Activated CD4-positive, alpha-beta T cell treated with anti-CD3 and anti-CD28 coated beads, Interleukin-10, Interleukin-2, amounts not matched to agents 100 ng/mL and 50 ng/mL, durations not matched to agents 16 hours and 8 hours (primary cell): Measurements from ENCODE around the gene ARID1A.
A peak's percentile ranks its signal among the peaks of the same experiment; 100 is the strongest.

Experiments used
- DNase-seq: peaks from one replicate; pipeline ENCODE4 v3.0.0-alpha.2; 2020

ARID1A gene

DNA sequence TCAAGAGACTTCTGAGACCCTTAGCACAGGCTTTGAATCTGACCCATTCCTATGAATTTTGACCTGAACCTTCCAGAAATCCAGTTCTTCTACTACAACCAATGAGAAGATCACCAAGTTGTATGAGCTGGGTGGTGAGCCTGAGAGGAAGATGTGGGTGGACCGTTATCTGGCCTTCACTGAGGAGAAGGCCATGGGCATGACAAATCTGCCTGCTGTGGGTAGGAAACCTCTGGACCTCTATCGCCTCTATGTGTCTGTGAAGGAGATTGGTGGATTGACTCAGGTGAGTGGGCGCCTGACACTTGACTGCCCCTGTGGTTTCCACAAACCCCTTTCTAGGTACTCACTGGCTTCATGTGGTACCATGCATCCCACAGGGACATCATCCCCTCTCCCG lies 71.9 kb downstream of the ARID1A start:
- DNase-seq = no peak

GRCh38 chr1:26768755-26769154 lies 72.9 kb downstream of the ARID1A start:
- no peak for DNase-seq

DNA sequence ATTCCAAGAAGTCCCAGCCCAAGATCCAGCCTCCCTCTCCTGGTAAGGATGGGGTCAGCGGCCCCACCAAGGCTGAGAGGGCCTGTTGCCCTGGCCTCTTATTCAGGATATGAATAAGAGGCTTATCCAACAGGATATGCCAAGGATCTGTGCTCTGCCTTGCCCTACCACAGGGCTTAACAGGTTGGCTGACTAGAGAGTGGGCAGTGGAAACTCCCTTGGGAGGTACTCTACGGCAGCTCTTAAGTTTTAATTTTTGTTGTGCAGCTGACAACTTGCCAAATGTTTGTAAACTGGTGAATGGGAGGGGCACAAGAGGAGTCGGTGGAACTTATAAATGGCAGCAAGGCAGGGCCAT lies 75.4 kb downstream of the ARID1A start:
- DNase-seq = no peak

DNA sequence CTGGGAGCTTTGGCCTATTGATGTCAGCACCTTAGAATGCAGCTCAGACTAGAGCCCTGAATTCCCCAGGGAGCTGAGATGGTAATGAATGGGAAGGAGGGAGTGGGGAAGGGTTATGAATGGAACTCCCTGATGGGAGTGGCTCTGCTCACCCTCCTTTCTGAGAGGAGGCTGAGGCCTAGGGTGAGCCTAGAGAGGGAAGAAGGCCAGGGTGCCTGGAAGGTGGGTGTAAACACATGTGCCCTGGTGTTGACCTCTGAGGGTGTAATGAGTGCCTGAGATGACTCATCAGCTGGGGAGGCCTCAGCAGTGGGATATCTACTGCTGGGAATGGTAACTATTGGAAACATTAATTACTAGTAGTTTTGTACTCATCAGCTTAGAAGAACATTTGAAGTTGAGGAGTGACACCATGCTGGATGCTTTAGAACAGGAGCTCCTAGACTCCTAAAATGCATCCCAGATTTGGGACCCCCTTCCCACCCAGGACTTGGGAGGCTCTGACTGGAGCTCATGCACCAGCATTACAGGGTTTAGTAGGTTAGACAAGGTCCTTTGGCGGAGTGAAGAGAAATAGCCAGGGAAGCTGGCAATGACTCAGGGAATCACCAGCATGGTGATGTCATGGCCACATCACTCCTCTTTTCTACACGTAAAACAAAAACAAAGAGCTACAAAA lies 76.0 kb downstream of the ARID1A start:
- DNase-seq = peak; percentile 32

GRCh38 chr1:26772687-26773086 lies 76.9 kb downstream of the ARID1A start:
- DNase-seq = no peak

DNA sequence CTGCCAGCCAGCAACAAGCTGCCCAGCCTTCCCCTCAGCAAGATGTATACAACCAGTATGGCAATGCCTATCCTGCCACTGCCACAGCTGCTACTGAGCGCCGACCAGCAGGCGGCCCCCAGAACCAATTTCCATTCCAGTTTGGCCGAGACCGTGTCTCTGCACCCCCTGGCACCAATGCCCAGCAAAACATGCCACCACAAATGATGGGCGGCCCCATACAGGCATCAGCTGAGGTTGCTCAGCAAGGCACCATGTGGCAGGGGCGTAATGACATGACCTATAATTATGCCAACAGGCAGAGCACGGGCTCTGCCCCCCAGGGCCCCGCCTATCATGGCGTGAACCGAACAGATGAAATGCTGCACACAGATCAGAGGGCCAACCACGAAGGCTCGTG lies 78.6 kb downstream of the ARID1A start:
- DNase-seq = no peak

DNA sequence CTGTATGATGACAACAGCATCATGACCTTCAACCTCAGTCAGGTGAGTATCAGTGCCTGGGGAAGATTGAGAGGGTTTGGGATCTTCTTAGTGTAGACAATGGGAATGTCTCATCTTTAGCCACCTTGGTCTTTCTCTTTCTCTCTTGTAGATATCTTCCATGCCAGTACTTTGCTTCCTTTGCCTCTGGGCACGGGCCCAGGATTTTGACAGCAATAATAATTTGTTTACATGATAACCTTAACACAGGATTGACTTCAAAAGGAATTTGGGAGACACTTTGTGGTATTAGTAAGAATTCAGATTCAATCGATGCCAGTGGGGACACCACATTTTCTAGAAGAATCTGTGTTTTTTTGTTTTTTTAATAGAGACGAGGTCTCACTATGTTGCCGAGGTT lies 79.9 kb downstream of the ARID1A start:
- no peak for DNase-seq

DNA sequence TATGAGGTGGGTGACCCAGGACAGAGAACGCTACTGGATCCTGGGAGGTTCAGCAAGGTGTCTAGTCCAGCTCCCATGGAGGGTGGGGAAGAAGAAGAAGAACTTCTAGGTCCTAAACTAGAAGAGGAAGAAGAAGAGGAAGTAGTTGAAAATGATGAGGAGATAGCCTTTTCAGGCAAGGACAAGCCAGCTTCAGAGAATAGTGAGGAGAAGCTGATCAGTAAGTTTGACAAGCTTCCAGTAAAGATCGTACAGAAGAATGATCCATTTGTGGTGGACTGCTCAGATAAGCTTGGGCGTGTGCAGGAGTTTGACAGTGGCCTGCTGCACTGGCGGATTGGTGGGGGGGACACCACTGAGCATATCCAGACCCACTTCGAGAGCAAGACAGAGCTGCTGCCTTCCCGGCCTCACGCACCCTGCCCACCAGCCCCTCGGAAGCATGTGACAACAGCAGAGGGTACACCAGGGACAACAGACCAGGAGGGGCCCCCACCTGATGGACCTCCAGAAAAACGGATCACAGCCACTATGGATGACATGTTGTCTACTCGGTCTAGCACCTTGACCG lies 83.4 kb downstream of the ARID1A start:
- no peak for DNase-seq

DNA sequence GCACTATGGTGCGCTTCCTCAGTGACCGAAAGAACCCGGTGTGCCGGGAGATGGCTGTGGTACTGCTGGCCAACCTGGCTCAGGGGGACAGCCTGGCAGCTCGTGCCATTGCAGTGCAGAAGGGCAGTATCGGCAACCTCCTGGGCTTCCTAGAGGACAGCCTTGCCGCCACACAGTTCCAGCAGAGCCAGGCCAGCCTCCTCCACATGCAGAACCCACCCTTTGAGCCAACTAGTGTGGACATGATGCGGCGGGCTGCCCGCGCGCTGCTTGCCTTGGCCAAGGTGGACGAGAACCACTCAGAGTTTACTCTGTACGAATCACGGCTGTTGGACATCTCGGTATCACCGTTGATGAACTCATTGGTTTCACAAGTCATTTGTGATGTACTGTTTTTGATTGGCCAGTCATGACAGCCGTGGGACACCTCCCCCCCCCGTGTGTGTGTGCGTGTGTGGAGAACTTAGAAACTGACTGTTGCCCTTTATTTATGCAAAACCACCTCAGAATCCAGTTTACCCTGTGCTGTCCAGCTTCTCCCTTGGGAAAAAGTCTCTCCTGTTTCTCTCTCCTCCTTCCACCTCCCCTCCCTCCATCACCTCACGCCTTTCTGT lies 84.6 kb downstream of the ARID1A start:
- no peak for DNase-seq

DNA sequence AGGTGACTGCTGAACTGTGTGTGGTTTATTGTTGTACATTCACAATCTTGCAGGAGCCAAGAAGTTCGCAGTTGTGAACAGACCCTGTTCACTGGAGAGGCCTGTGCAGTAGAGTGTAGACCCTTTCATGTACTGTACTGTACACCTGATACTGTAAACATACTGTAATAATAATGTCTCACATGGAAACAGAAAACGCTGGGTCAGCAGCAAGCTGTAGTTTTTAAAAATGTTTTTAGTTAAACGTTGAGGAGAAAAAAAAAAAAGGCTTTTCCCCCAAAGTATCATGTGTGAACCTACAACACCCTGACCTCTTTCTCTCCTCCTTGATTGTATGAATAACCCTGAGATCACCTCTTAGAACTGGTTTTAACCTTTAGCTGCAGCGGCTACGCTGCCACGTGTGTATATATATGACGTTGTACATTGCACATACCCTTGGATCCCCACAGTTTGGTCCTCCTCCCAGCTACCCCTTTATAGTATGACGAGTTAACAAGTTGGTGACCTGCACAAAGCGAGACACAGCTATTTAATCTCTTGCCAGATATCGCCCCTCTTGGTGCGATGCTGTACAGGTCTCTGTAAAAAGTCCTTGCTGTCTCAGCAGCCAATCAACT lies 85.5 kb downstream of the ARID1A start:
- DNase-seq = no peak

DNA sequence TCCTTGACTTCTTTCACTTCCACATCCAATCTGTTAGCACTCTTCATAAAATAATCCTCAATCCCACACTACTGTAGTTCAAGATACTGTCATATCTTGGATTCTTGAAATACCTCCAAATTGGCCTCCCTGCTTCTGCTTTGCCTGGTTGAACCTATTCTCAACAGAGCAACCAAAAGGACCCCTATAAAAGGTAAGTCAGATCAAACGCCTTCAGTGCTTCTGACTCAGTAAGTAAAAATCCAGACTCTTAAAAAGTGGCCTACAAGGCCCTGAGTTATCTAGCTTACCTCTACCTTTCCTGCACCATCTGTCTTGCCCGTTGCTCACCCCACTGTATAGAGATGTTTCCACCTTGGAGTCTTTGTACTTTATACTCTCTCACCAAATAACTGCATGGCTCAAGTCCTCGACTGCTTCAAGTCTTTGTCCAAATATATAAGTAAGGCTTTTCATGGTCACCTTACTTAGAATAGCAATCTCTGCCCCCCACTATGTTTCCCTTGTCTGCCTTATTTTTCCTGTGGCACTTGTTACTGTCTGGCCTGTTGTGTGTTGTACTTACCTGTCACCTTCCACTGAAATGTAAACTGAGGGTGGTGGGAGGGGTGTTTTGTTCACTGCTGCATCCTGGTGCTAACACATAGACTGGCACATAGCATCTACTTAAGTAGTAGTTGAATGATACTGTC lies 86.9 kb downstream of the ARID1A start:
- no peak for DNase-seq

DNA sequence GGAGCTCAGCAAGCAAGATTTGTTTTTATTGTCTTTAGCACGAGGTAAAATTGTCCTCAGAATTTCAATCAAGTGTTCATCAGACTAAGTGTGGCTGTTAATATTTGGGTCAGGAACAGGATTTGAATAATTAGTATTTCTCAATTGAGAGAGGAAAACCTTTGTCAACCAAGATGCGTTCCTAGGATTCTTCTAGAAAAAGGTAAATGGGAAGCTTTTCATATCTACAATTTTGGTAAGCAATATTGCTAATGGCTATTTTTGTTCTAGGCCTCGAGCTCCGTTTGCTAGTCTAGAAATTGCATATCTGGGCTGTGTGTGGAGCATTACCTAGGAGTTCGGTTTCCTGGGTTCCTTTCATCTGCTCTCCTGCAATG lies 87.8 kb downstream of the ARID1A start:
- no peak for DNase-seq

DNA sequence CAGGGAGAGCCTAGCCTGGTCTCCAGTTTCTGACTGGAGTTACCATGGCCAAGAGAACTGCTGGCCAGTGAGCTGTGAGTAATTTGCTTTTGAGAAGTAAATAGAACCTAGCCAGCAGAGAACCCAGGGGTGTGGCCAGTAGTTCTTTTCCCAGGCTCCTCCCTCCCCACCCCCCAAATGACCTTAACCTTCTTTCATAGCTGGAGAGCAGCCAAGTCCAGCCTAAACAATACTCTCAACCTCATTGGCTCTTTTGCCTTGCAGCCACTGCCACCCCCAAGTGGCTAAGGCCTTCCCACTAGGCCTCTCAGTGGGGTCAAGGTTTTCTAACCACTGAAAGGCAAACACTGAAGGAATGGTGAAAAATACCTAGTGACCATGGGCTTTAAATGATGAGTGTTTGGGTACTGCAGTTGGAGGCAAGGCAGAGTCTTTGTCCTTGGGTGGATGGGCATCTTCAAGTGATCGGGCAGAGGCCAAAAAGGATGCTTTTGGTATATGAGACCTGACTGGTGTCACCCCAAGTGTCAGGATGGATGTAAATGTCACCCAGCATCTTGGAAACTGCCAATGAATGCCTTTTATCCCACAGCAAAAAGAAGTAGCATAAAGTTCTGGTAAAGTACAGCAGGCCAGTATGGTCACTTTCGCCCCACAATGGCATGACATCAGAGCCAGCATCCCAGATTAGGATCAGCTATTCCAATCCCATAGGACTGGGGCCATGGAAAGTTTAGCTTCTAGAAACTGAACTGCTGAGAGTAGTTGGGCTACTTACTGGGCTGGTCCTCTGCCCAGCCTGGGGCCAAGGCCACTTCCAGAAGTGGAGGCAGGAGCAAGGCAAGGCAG lies 88.4 kb downstream of the ARID1A start:
- DNase-seq = no peak

DNA sequence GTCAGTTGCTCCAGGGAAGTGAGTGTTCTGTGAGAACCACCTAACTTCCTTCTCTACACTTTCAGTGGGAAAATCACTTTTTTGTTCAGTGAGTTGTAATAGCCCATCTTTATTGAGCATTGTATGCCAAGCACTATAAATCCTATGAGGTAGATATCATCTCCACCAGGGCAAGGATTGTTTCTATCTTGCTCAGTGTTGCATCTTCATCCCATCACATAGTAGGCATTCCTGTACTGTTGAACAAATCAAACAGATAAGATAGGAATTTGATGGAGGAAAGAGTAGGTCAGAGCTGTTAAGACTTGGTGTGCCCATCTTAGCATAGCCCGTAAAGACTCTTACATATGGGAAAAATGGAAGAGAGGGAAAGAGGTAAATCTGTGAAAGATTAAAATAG lies 89.1 kb downstream of the ARID1A start:
- DNase-seq = no peak

DNA sequence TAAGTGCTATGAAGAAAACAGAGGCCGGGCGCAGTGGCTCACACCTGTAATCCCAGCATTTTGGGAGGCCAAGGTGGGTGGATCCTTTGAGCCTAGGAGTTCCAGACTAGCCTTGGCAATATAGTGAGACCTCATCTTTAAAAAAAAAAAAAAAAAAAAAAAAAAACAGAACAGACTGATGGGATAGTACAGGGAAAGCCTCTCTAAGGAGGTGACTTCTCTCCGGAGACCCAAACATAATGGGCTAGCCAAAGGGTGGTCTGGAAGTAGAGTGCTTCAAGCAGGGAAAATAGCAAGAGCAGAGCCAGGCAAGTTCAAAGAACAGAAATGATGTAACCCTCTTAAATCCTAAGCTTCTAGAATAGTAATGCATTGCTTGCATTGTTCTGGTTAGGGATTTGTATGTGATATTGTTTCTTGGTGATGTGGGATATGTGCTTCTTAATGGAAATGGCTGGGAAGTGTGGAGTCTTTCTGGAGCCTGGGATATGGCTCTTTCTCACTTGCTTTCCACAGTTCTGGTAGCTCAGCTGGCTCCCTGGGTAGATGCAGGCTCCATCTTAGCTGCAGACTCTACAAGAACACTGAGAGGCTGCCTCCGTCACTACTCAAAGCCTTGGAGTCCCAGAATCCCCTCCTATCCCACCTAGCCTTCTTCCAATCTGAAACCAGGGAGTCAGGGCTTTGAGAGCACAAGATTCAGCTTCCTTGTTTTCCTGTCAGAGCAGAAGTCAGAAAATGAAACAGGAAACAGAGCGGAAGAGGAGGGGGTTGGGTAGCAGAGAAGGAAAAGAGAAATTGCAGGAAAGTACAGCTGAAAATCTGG lies 90.0 kb downstream of the ARID1A start:
- peak; percentile 20 for DNase-seq

DNA sequence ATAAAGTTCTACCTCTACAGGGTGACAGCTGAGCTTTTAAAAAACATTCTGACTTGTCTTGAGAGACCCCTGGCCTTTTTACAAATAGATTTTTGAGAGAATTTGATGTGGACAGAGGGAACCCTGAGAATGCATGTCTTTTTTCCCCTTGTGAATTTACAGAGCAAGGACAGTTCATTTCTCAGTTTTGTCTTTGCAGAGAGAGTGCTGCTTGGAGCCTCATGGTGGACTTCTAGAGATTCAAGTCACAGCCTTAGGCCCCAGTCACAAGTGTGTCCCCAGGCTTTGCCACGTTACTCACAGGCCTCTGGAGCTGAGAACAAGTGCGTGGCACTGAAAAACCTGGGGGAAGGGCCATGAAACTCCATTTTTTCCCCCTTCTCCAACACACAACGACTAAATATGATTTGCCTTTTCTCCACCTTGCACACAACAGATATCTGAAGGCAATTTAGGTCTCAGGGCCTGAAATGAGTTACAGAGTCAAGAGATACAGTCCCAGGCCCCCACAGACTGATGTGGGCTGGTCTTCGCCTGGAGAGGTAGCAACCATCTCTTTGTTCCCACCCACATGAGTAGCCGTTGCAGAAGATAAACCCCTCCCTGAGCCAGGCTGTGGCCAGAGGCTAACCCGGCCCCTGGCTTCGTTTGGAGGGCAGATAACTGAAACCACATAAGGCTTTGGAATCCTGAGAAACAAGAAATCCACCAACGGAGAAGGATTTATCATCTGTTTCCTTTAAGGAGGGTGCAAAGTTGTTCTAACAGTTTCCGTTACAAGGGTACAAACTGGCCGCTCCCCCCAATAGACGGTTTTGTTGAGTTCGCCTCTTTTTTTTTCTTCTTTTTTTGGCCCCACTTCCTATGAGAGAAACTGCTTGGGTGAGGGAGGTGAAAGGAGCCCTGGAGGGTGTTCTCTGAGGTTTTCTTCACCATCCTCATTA lies 90.9 kb downstream of the ARID1A start:
- DNase-seq = peak; percentile 63

GRCh38 chr1:26787381-26787705 lies 91.5 kb downstream of the ARID1A start:
- DNase-seq = peak; percentile 92

GRCh38 chr1:26787706-26788514 lies 92.1 kb downstream of the ARID1A start, which contains the start of gene PIGV:
Gene PIGV, plus strand, starts transcription at chr1:26787950. Its CDS starts 2,866 bp downstream, at chr1:26790816.
- peak; percentile 92 for DNase-seq

- DNase-seq = peak; percentile 36
Measured at GRCh38 chr1:26788515-26788785, 92.6 kb downstream of the ARID1A start.
